ENCODE data around the gene AGO3.
"Not testable (repeated sequence)": the region's sequence is repeated elsewhere in the genome, so short reads cannot be mapped to it uniquely, and the experiment has no call there.

The AGO3 gene

DNA sequence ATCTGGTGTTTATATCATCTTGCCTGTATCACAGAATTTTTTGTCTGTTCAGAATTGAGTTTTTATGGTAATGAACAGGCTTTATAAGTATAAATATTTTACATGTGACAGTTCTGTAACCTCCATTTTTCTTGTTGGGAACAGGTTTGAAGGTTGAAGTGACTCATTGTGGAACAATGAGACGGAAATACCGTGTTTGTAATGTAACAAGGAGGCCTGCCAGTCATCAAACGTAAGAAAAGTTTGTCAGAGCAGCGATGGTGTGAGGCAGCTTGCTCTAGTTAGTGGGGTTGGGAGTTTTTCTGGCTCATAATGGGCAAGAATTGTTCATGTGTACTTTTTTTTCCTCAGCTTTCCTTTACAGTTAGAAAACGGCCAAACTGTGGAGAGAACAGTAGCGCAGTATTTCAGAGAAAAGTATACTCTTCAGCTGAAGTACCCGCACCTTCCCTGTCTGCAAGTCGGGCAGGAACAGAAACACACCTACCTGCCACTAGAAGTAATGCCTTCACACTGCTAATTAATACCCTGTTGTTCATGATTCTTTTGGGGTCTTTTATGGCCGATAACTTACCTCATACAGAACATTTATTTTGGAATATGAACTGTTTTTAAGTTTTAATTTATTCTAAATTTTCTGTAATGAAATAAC lies 77.8 kb downstream of the AGO3 start:
- DNase-seq (ENCODE audit: low read depth): no peak

DNA sequence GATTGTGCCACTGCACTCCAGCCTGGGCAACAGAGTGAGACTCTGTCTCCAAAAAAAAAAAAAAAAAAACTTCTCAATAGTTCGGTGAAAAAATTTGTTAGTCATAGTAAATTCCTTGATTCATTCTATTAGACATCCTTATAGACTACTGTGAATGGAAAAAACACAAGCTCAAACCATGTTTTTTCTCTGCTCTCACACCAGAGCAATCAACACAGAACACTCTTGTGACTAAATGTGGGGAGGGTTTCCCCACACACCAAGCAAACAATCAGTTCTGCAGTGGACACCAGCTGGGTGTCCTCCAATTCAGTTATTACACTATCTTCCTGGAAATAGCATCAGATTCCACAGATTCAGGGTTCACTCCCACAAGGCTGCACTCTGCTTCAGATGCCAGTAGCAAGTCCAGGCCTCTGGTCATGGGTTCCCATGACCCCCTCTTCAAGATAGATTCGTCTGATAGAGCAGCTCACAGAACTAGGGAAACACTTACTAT lies 83.9 kb downstream of the AGO3 start:
- no peak for DNase-seq (ENCODE audit: low read depth)

DNA sequence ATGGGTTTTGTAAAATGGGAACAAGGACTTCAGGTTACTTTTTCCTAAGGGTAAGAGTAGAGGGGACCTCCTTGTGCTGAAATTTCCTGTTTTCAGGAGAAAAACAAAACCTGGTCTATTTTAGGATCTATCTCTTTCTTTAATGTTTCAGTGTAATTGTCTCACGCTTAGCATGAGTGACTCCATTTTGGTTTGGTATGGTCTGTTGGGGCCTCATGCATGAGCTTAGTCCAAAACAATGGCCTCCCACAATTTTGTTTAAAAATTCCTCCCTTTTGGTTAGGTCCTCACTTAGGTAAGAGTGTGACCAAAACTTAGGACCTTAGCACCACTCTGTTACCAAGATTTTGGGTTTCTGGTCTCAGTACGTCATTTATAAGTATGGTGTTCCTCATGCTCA lies 85.8 kb downstream of the AGO3 start:
- no peak for DNase-seq (ENCODE audit: low read depth)

DNA sequence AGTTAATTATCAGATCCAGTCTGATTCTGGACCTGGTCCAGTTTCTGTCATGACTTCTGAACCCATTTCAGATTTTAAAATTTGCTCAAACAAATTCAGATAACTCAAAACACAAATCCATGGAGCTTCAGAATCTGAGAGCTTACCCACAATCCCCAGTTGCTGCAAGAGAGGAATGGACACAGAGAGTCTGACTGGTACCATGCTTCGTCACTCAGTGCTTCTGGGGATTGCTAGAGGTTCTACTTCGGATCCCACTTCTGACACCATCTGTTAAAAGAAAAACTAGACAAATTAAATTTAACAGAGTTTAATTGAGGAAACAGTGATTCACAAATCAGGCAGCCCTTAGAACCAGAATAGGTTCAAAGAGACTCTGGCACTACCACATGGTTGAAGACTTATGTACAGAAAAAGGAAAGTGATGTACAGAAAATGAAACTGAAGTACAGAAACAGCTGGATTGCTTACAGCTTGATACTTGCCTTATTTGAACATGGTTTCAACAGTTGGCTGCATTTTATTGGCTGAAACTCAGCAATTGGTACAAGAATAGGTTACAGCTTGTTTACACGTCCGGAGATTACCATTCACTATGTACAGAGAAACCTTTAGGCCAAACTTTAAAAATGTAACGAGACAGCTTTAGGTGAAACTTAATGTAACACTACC lies 92.3 kb downstream of the AGO3 start:
- DNase-seq (ENCODE audit: low read depth): no peak

DNA sequence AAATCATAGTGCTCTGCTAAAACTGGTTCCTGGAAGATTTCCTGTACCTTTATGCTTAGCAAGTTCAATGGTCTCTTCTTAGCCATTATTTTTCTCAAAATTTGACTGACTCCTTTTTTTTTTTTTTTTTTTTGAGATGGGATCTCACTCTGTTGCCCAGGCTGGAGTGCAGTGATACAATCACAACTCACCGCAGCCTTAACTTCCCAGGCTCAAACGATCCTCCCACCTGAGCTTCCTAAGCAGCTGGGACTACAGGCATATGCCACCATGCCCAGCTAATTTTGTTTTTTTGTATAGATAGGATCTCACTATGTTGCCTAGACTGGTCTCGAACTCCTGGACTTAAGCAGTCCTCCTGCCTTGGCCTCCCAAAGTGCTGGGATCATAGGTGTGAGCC lies 93.1 kb downstream of the AGO3 start:
- not testable (repeated sequence) for DNase-seq (ENCODE audit: low read depth)

DNA sequence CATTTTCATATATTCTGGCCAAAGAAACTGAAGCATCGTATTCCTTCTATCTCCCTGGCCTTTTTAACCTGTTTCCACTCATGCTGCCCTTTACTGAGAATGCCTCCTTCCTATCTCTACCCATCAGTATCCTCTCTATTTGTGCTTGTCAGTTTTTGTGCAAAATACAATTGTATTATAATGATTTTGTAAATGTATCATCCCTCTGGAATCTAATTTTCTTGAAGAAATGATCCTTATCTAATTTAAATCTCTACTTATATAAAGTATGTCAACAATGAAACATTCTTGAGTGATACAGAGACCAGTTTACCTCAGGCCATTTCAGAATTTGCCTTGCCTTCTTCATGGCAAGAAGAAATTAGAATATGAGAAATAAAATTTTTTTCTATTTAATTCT lies 93.9 kb downstream of the AGO3 start:
- no peak for DNase-seq (ENCODE audit: low read depth)

DNA sequence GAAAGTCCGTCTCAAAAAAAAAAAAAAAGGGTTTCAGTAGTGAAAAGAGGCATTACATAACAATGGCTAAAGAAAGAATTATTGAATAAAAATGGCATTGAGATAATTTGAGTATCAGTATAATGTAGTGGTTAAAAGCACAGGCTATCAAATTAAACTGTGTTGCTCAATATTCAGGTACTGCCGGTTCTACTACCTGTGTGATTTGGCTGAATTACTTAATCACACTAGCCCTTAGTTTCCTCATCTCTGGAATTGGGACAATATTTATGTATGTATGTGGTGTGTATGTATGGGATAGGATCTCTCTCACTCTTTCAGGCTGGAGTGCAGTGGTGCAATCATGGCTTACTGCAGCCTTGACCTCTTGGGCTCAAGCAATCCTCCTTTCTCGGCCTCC lies 96.9 kb downstream of the AGO3 start:
- no peak for DNase-seq (ENCODE audit: low read depth)

DNA sequence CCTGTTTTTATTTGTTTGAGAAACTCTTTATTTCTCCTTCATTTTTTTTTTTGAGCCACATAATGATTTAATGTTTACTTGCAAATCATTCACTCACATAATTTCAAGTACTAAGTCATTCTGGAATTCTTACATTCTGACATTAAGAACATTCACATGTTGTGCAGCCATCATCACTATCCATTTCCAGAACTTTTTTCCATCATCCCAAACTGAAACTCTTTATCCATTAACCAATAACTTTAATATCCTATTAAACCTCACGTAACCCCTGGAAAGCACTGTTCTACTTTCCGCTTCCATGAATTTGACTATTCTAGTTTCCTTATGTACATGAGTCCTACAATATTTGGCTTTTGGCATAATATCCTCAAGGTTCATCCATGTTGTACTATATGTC lies 100.5 kb downstream of the AGO3 start:
- no peak for DNase-seq (ENCODE audit: low read depth)

DNA sequence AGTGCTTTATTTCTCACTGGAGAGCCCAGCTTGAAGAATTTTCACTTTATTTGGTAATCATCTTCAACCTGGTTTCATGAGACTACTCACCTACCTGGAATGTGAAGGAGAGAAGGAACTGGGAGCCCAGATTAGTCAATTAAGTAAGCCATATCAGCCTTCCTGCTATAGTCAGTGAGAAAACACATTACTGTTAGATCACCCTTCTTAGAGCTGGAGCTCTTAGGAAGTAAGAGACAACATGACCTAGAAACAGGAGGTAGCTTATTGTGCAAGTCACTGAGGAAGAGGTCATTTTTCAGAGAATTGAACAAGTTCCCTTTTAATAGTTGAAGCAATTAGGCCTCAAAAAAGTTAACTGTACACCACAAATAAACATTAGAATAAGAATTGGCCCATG lies 103.8 kb downstream of the AGO3 start:
- no peak for DNase-seq (ENCODE audit: low read depth)

DNA sequence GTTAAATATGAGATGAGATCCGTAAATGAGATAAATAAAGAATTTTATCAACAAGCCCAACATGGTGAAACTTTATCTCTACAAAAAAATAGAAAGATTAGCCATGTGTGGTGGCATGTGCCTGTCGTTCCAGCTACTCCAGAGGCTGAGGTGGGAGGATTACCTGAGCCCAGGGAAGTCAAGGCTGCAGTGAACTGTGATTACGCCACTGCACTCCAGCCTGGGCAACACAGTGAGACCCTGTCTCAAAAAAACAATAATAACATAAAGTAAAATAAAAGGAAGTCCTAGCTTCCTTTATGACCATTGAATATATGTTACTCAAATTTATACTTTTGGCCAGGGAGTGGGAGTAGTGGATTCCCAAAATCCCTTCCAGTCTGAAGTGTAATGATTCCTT lies 104.2 kb downstream of the AGO3 start:
- DNase-seq (ENCODE audit: low read depth): no peak

DNA sequence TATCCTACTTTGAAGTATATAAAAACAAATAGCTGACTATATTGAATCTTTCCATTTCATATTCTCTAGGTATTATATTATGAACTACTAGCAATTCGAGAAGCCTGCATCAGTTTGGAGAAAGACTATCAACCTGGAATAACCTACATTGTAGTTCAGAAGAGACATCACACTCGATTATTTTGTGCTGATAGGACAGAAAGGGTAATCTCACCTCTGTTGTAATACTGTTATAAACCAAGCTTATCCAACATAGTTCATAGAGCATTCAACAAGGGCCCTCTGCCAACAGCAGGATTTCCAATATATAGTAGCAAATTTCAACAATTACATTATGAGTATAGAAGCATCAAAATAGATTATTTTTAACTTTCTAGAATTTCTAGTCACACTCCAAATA lies 109.3 kb downstream of the AGO3 start:
- no peak for DNase-seq (ENCODE audit: low read depth)

DNA sequence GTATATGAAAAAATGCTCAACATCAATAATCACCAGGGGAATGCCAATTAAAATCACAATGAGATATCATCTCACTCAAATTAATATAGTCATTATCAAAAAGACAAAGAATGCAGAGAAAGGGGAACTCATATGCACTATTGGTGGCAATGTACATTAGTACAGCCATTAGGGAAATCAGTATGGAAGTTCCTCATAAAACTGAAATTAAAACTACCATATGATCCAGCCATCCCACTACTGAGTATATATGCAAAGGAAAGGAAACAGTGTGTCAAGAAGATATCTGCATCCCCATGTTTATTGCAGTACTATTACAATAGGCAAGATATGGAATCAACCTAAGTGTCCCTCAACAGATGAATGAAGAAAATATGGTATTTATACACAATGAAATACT lies 120.9 kb downstream of the AGO3 start:
- DNase-seq (ENCODE audit: low read depth): no peak

DNA sequence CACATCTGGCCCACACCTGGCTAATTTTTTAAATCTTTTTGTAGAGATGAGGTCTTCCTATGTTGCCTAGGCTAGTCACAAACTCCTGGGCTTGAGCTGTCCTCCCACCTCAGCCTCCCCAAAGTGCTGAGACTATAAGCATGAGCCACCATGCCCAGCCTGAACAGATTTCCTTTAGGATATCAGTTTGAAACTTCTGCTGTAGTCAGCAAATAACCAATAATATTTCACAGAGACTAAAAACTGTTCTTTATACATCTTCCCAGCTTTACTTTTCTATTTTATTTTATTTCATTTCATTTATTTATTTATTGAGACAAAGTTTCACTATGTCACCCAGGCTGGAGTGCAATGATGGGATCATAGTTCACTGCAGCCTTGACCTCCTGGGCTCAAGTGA lies 123.1 kb downstream of the AGO3 start:
- no peak for DNase-seq (ENCODE audit: low read depth)

DNA sequence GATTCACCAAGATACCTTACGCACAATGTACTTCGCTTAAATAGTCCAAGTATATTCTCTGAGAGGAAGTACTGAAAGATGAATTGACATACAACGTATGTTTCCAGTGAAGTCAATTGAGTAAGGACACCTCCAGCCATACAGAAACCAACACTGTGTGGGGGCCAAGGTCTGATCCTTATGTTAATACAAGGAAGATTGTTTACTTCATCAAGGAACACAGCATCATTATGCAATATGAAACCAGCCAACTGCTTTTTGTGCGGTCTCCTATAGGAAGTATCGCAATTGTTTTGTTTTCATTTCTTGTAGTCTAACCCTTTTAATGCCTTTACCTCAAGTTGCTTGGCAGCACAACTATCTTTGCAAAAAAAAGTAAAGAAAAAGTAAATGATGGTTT lies 124.8 kb downstream of the AGO3 start:
- no peak for DNase-seq (ENCODE audit: low read depth)

DNA sequence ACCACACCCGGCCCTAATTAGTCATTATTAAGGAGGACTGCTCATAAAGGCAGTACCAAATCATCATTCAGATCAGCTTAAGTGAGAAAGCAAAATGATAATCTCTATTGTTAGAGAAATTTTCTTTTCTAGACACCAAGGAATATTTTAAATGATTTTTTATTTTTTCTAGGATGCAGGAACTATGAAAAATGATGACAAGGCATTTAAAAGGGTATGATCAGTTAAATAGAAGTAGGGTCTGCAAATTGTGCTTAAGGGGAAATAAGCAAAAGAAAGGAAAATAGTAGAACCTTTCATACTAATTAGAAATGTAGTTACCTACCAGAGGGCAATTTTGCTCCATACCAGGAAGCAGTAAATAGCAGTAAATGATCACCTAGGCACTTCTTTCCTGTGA lies 131.4 kb downstream of the AGO3 start:
- DNase-seq (ENCODE audit: low read depth): no peak

DNA sequence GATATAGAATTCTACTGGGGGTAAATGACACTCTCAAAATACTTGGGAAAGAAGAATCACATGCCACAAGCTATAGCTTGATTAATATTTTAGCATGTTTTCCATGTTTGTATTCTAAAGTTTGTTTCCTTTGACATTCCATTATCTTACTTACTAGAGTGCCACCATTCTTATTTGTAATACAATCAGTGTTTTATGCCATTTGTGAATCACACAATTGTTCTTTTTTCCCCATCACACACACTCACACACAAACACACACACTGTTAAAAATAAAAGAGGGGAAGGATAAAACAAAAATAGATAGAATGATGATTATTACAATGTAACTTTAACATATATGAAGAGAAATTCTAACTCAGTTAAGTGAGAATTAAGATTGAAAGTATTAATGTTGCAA lies 137.0 kb downstream of the AGO3 start:
- no peak for DNase-seq (ENCODE audit: low read depth)

DNA sequence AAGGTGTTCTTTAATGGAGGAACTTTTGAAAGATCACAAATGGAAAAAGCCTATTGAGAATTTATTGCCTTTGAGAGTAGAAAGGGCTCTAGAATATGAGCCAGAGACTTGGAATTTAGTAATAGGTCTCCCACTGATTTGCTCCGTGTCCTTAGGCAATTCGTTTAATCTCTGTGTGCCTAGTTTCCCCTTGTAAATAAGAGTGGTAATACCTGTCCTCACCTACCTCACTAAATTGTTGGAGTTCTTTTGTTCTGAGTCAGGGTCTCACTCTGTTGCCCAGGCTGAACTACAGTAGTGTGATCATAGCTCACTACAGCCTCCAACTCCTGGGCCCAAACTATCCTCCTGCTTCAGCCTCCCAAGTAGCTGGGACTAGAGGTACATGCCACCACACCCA lies 138.0 kb downstream of the AGO3 start:
- no peak for DNase-seq (ENCODE audit: low read depth)

DNA sequence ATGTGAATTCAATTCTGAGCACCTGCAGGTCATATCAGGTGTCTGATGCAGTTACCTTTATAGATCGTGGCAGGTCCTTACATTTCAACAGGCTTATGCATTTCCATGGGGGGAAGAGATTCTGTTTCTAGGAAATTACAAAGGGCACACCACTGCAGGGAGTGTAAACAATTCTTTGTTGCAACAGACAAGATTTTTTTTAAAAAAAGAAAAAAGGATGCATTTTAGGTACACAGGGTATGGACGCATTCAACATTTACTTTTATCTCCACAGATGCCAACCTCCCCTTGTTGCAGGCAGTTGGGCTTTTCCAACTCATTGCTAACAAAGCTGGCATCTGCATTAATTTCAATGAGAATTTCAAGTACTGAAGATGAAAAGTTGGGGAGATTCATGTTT lies 139.4 kb downstream of the AGO3 start:
- DNase-seq (ENCODE audit: low read depth): no peak

DNA sequence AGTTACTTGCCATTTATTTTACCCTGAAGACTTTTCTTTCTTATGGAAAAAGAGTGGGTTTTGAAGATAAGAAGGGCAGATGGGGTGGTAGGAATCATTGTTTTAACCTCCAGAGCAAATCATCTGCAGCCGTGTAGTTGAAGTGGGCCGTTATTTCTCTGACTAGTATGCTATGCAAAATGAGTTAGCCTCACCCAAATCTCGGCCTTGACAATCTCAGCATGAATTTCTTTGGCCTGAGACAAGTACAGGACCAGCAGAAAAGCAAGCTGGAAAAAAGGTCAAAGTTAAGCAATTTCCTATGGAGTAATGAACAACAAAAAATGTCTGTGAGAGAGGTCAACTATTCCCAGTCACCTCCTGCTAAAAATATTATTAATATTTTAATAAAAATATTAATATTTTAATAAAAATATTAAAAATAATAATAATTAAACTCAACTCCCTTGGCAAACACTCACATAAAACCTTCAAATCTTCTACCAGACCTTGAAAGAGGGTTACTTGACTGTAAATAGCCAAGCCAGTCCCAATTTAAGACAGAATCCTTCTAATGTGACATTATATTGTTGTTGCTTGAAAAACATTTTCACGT lies 146.2 kb downstream of the AGO3 start:
- DNase-seq (ENCODE audit: low read depth): no peak

DNA sequence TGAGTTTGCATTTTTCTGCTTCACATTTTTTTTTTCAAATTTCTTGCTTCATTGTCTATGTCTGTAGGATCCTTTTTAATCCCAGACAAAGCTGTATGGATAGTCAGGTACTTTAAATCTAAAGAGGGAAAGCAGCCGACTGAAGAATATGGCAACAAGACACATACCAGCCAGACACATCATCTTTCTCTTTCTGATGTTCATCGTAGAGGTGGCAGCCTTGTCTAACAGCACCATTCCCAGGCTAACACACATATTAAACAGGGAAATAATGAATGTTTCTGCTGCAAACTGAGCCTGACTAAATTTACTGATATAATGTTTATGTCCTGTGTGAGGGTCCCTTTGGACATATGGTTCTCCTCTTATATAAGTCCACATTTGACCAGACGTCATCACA lies 149.3 kb downstream of the AGO3 start:
- DNase-seq (ENCODE audit: low read depth): no peak

DNA sequence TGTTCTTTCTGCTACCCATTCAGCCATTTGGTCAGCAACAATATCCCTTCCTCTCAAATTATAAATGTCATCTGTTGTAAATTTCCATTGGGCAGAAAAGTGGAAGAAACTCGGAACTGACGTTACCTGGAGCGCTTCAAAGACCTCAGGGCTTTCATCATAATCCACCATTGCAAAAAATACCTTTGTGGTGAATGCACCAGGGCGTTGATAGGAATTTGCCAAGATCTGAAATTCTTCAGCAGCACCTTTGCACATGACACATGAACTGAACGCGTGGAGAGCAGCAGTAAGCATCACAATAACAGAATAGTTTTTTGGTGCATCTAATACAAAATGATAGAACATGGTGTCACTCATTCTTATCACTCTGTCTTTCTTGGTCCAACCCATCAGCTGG lies 149.9 kb downstream of the AGO3 start:
- no peak for DNase-seq (ENCODE audit: low read depth)

DNA sequence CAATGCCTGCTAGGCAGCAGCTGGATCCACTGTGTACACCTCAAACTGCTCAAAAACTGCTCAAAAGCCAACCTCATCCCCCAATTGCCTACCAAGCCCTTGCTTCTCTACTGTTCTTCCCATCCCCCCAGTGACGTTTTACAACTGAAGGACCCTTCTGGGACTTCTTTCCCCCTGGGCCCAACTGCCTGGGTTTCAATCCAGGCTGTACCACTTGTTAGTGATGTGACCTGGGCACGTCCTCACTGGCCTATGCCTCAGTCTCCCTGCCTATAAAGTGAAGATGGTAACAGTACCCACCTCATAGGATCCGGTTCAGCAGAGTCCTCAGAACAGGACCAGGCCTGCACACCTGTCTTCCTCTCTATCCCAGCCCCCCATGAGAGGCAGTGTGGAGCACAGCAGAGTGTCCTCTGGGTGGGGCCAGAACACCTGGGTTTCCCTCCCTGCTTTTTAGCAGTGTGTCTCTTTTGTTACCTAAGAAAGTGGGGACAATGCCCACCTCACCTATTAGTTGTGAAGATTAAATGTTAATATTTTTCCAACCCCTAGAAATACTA lies 151.1 kb downstream of the AGO3 start:
- no peak for DNase-seq (ENCODE audit: low read depth)

DNA sequence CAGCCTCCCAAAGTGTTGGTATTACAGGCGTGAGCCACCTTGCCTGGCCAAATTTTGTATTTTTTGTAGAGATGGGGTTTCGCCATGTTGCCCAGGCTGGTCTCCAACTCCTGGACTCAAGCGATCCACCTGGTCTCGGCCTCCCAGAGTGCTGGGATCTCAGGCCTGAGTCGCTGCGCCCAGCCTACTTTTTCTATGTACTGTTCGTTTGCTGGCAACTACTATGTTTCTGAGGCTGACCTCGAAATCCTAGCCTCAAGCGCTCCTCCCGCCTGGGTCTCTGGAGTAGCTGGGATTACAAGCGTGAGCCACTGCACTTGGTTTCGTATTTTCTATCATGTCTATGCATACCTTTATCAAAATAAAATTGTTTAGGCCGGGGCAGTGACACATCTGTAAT lies 152.3 kb downstream of the AGO3 start:
- no peak for DNase-seq (ENCODE audit: low read depth)

All from stimulated activated CD4-positive, alpha-beta T cell treated with anti-CD3 and anti-CD28 coated beads, Interleukin-2, amount 100 ng/mL, for 4 hours (primary cell).